Peyer's patch (tissue), 4 donors: Measurements from ENCODE around the gene PXN. TPM values are rescaled to one million over a fixed set of nuclear protein-coding genes. Genes with fewer than 3 reads are reported as not detected.
A peak's percentile ranks its signal among the peaks of the same experiment; 100 is the strongest.
"Not testable (repeated sequence)": the region's sequence is repeated elsewhere in the genome, so short reads cannot be mapped to it uniquely, and the experiment has no call there.

Experiments used
- DNase-seq, 3 donors: peaks; one replicate each; pipeline ENCODE4 v3.0.0-alpha.2; 2017 to 2019
- H3K27ac ChIP-seq, 4 donors: fragments of 200-600 bp; sonication (generic); one replicate each; pipeline ENCODE4 v1.5.1; 2016 to 2019
- H3K27me3 ChIP-seq, 2 donors: fragments of 200-600 bp; sonication (generic); one replicate each; pipeline ENCODE4 v1.5.1; 2019
- H3K36me3 ChIP-seq, 3 donors: fragments of 200-600 bp; sonication (generic); one replicate each; pipeline ENCODE4 v1.5.1; 2016 to 2019
- H3K4me1 ChIP-seq, 4 donors: fragments of 200-600 bp; sonication (generic); one replicate each; pipeline ENCODE4 v1.5.1; 2016 to 2019
- H3K4me3 ChIP-seq, 4 donors: fragments of 200-600 bp; sonication (generic); 1 replicate in 3 of 4; 2 replicates in 1 of 4; pipeline ENCODE4 v1.5.1; 2016 to 2019; ENCODE audit warnings: mild to moderate bottlenecking in 1 of 4
- H3K9me3 ChIP-seq, 4 donors: fragments of 200-600 bp; sonication (generic); one replicate each; pipeline ENCODE4 v1.5.1; 2016 to 2019; ENCODE audit warnings: mild to moderate bottlenecking in 1 of 4
- POLR2A ChIP-seq, 2 donors: fragments of 450-650 bp; IDR thresholded peaks; one replicate each; pipeline ENCODE4 v1.5.1; 2017; ENCODE audit warnings: antibody characterized with exemption in 2 of 2, mild to moderate bottlenecking in 2 of 2, moderate library complexity in 2 of 2
- total RNA-seq, 4 donors: library from RNA; depleted of rRNA; stranded (reverse); fragments of >200 nt; gene quantifications; one replicate each; pipeline ENCODE4 v1.1.0, GENCODE V29; 2016
- TF ChIP-seq, protein P1 (sequence below), 6 experiments: fragments of 450-650 bp in 4 of 6; fragments of 200-600 bp in 2 of 6; sonication (generic) in 1 of 6; IDR thresholded peaks; one replicate each; pipeline ENCODE4 v1.5.1; 2017 to 2019; ENCODE audit warnings: antibody characterized with exemption in 6 of 6, mild to moderate bottlenecking in 3 of 6, moderate library complexity in 1 of 6

Gene PXN
- total RNA-seq, 4 donors from 2014 or later: 138 to 204 (median 177) TPM

DNA sequence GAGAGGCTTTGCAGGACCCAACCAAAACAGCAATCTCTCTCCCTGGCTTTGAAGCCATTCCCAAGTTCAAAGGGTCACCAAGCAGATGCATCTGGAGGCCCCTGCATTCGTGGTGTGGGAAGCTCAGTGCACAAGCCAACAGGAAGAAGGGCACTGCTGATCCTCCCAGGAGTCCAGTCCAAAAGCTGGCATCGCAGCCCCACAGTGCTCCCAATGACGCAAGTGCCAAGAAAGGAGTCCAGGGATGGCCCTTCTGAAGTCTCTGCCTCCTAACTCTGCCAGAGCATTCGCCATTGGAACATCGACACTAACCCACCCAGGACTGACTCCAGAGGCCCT, 25.1 kb downstream of the PXN start:
- H3K4me3 ChIP-seq: no peak overlapping the region
- TF ChIP-seq, protein P1, sequence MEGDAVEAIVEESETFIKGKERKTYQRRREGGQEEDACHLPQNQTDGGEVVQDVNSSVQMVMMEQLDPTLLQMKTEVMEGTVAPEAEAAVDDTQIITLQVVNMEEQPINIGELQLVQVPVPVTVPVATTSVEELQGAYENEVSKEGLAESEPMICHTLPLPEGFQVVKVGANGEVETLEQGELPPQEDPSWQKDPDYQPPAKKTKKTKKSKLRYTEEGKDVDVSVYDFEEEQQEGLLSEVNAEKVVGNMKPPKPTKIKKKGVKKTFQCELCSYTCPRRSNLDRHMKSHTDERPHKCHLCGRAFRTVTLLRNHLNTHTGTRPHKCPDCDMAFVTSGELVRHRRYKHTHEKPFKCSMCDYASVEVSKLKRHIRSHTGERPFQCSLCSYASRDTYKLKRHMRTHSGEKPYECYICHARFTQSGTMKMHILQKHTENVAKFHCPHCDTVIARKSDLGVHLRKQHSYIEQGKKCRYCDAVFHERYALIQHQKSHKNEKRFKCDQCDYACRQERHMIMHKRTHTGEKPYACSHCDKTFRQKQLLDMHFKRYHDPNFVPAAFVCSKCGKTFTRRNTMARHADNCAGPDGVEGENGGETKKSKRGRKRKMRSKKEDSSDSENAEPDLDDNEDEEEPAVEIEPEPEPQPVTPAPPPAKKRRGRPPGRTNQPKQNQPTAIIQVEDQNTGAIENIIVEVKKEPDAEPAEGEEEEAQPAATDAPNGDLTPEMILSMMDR (IDR thresholded peaks at IDR 0.05): no peak
- TF ChIP-seq POLR2A (IDR thresholded peaks at IDR 0.05): no peak
- no peak for DNase-seq
- no peaks in the 10 kb centered on the region for H3K36me3 ChIP-seq
- H3K4me1 ChIP-seq: peaks cover 0 to 73% (median 0%) of the 10 kb centered on the region in 4 donors
- H3K27ac ChIP-seq: peak overlapping the region in 3 of 4 donors; percentile 1 to 73 (median 54)
- no peaks in the 10 kb centered on the region for H3K9me3 ChIP-seq
- H3K27me3 ChIP-seq: no peaks in the 10 kb centered on the region

DNA sequence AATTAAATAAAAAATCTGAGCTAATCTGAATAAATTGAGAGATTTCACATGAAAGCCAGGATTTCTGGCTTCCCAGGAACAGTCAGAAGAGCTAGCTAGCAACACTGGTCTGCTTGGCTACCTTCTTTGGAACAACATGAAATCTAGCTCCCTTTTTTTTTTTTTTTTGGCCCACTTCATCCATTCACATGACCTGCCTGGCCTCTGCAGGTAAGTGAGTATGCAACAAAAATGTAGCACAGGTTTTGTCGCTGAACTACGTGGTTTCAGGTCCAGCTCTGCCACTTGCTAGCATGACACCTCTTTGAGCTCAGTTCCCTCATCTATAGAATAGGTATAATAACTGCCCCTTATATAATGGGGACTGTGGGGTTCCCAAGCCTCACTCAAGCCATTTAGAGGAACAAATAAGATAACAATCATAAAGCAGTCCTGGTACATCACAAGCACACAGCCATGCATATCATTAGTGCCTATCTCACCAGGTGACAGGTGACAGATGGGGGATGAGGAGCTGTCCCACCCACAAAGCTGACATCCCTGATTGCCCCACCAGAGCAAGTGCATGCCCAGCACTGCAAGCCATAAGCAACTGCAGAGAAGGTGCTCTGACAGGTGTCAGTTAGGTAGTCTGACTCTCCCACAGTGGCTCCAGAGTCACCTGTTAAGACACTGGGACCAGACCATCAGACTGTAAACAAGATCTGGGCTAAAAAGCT, 25.6 kb downstream of the PXN start:
- TF ChIP-seq POLR2A (IDR thresholded peaks at IDR 0.05): no peak
- TF ChIP-seq, protein P1 (IDR thresholded peaks at IDR 0.05): no peak
- Histone ChIP-seq H3K4me3 (no peak overlapping the region), H3K9me3 (no peaks in the 10 kb centered on the region), H3K27ac (peak overlapping the region in 2 of 4 donors; percentile 54 to 73), H3K36me3 (no peaks in the 10 kb centered on the region), H3K4me1 (peaks cover 0 to 76% (median 2%) of the 10 kb centered on the region in 4 donors), H3K27me3 (no peaks in the 10 kb centered on the region)
- DNase-seq: no peak

DNA sequence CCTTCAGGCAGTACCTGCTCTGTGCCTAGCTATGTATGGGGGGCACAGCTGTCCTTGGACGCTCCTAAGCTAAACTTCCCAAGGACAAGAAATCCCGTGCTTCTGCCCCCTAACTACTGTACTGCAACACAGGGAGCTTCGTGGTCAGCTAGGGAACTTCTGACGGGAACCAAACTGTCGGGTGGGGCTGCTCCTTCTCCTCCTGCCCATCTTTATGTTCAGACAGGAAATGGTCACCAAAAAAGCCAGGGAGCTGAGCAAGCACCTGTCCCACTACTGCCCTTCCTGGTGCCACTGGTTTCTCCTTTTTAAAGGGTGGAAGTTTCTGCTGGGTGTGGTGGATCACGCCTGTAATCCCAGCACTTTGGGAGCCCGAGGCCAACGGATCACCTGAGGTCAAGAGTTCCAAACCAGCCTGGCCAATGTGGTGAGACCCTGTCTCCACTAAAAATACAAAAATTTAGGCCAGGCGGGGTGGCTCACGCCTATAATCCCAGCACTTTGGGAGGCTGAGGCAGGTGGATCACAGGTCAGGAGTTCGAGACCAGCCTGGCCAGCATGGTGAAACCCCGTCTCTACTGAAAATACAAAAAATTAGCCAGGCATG, 26.6 kb downstream of the PXN start:
- H3K36me3 ChIP-seq: no peaks in the 10 kb centered on the region

DNA sequence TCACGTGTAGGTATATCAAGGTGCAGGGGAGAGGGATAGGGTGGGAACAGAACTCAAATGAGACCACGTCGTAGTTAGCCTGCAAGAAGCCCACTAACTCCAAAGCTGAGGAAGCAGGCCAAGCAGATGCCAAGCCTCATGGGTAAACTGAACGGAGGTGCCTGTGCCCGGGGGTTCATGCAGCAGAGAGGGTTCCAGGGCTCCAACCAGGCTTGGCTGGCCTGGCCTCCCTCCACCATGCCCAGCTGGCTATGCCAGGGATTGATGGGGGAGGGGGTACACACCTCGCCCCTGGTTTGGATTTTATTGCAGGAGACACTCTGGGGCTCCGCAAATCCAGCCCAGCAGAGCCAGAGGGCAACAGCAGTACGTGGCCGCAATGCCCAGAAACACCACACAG, 27.3 kb downstream of the PXN start:
- no peak for DNase-seq
- TF ChIP-seq POLR2A (IDR thresholded peaks at IDR 0.05): no peak
- TF ChIP-seq, protein P1 (IDR thresholded peaks at IDR 0.05): no peak
- Histone ChIP-seq H3K4me1 (peaks cover 0 to 91% (median 2%) of the 10 kb centered on the region in 4 donors), H3K27ac (peak overlapping the region; percentile 26 to 86 (median 62)), H3K9me3 (no peaks in the 10 kb centered on the region), H3K27me3 (no peaks in the 10 kb centered on the region), H3K36me3 (no peaks in the 10 kb centered on the region), H3K4me3 (no peak overlapping the region)

More for the DNA sequence above, 26.6 kb downstream of the PXN start:
- Histone ChIP-seq H3K9me3 (no peaks in the 10 kb centered on the region), H3K4me3 (no peak overlapping the region), H3K4me1 (peaks cover 0 to 84% (median 2%) of the 10 kb centered on the region in 4 donors), H3K27me3 (no peaks in the 10 kb centered on the region), H3K27ac (peak overlapping the region in 3 of 4 donors; percentile 26 to 86 (median 68))
- TF ChIP-seq, protein P1 (IDR thresholded peaks at IDR 0.05): no peak
- no peak for TF ChIP-seq POLR2A (IDR thresholded peaks at IDR 0.05)
- DNase-seq: no peak

DNA sequence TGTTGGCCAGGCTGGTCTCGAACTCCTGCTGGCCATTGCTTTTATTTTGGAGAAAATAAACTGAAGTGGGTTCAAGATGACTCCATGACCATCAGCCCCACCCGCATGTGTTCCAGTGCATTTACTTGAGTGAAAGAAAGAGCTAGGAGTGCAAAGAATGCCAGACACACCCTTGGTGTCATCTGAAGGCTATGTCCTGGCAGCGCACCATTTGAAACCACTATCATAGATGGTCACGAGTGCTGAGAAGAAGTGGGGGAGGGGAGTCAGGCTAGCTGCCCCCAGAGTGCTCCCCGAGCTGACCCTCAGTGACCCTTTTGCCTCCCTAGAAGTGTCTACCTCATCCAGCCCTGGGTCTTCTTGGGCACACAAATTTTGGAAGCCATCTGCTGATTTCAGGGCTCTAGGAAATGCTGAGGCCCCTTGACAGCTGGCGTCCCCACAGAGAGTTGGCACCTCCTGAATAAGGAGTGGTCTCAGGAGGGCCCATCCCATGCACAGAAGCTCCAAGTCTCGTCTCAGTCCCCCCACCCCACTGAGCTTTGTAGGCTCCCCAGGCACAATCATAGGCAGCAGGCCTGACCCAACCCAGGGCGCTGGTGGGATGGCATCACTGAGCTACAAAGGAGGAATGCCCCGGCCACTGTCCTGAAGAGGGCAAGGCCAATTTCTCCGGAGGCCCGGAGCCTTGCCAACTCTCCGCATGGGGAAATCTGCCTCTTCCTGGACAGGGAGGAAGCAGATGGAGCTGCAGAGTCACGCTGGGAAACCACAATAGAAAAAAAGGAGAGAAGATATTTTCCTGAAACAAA, 28.0 kb downstream of the PXN start:
- Histone ChIP-seq H3K4me3 (no peak overlapping the region), H3K36me3 (no peaks in the 10 kb centered on the region), H3K27ac (peak overlapping the region; percentile 26 to 86 (median 62)), H3K9me3 (no peaks in the 10 kb centered on the region), H3K4me1 (peaks cover 0 to 98% (median 2%) of the 10 kb centered on the region in 4 donors), H3K27me3 (no peaks in the 10 kb centered on the region)
- DNase-seq: peak in 2 of 3 donors; percentile 22 to 68
- TF ChIP-seq, protein P1 (IDR thresholded peaks at IDR 0.05): no peak
- TF ChIP-seq POLR2A (IDR thresholded peaks at IDR 0.05): no peak

DNA sequence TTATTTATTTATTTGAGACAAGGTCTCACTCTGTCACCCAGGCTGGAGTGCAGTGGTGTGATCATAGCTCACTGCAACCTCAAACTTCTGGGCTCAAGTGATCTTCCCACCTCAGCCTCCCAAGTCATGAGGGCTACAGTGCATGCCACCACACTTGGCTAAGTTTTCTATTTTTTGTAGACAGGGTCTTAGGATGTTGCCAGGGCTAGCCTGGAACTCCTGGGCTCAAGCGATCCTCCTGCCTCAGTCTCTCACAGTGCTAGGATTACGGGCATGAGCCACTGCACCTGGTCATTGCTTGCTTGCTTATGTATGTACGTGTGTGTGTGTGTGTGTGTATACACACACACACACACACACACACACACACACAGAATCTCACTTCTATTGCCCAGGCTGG, 28.7 kb downstream of the PXN start:
- Histone ChIP-seq H3K27ac (peak overlapping the region in 2 of 4 donors; percentile 55 to 86), H3K4me1 (peaks cover 0 to 98% (median 3%) of the 10 kb centered on the region in 4 donors)
- H3K36me3 ChIP-seq, DNase-seq, H3K9me3 ChIP-seq, H3K4me3 ChIP-seq, H3K27me3 ChIP-seq: not testable (repeated sequence)
